ENCODE measurements around the gene SART3.
"Not testable (repeated sequence)": the region's sequence is repeated elsewhere in the genome, so short reads cannot be mapped to it uniquely, and the experiment has no call there.

SART3 gene

GRCh38 chr12:108510836-108511235 is 50.1 kb downstream of the SART3 start:
- no peak for DNase-seq
- intact Hi-C loops (cut with DNase I), result loop anchor here (5.0 to 10.0 kb wide), 3 partner anchors 526 to 826 kb away; partner anchors contain the start of gene PWP1

DNA sequence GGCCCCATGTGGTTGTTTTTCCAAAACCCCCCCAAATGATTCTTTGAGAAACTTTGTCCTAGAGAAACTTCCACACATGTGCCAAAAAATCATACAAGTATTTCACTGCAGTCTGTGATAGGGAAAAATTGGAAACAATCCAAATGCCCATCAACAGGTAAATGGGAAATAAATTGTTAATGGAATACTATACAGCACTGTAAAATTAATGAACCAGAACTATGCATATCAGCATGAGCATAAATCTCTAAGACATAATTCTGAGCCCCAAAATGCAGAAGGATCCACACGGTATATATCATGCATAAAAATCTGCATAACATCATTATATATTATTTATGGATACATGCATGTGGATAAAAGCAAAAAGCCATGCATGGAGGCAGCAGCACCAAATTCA is 51.2 kb downstream of the SART3 start:
- intact Hi-C loops (cut with DNase I), result loop anchor here (5.0 to 10.0 kb wide), 3 partner anchors 525 to 825 kb away; partner anchors contain the start of gene PWP1
- DNase-seq, result no peak

DNA sequence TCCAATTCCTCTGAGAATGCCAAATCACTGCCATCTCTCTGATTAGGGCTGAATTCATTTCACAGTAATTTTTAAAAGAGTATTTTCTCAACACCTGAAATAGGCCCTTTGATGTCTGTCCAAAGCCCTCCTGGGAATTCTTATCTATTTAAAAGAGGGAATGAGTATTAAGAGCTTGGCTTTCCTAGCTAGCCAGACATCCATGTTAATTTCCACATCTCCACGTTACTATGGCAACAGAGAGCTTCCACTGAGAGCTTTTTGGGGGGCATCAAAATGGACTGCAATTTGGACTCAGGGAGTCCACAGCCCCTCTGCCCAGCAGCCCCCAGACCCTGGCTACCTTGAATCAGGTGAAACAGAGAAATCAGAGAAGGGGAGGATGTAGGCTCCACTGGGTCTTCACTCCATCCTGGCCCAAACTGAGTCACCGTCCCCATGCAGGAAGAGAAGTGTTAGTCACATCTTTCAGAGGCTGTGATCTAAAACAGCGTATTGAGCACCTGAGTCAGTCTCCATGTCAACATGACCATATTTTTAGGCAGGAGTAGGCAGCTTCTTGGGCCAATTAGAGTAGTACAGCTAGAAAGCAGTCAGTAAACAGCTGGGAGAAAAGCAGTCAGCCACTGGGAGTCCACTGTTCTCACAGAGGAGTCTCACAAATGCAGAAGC is 52.9 kb downstream of the SART3 start:
- intact Hi-C loops (cut with DNase I), result no loop called here
- DNase-seq, result peak in 1 of 10 donors; percentile 13

DNA sequence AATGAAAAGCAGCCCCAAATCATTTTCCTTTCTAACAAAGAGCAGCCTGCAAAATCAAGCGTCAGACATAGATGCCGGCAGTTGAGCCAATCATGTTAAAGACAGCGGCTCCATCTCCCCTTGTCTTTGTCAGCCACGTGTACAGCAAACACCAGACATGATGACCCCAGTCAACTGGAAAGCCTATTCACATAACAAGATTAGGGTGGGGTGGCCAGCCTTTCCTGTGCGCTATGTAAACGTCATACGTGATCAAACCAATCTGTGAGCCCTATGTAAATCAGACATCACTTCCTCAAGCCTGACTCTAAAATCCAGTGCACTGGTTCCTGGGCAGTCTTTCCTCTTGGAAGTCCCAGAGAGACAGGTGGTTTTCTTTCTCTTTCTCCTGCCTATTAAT is 55.8 kb downstream of the SART3 start:
- intact Hi-C loops (cut with DNase I), result no loop called here
- no peak for DNase-seq

DNA sequence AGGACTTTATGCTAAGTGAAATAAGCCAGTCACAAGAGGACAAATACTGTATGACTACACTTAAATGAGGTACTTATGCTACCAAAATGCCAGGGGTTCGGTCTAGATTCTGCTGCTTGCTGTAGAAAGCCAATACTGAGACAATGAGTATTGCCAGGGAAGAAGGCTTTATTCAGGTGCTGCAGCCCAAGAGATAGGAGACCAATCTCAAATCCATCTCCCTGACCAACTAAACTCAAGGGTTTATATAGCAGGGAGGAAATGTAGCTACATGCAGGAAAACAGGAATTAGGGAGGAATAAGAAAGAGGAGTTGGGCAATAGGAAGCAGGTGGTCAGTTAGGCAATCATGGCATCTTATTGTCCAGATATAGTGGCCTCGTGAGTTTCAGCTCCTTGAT is 58.1 kb downstream of the SART3 start:
- intact Hi-C loops (cut with DNase I), result no loop called here
- no peak for DNase-seq

DNA sequence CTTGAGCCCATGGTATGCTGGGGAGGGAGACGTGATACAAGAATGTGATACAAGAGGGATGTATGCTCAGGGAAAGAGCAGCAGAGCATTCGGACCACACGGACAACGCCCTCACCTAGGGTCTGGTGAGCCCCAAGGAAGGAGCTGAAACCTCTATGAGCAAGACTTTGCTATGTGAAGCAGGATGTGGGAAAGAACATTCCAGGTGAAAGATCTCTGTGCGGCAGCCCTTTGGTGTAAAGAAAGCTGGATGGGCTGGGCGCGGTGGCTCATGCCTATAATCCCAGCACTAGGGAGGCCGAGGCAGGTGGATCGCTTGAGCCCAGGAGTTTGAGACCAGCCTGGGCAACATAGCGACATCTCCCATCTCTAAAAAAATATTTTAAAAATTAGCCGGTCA is 62.8 kb downstream of the SART3 start:
- intact Hi-C loops (cut with DNase I), result no loop called here
- DNase-seq, result no peak

GRCh38 chr12:108495823-108496579 is 65.0 kb downstream of the SART3 start:
- DNase-seq, result no peak
- intact Hi-C loops (cut with DNase I), result no loop called here

- intact Hi-C loops (cut with DNase I), result no loop called here
- DNase-seq, result no peak
Observed at GRCh38 chr12:108495054-108495453, 65.9 kb downstream of the SART3 start.

DNA sequence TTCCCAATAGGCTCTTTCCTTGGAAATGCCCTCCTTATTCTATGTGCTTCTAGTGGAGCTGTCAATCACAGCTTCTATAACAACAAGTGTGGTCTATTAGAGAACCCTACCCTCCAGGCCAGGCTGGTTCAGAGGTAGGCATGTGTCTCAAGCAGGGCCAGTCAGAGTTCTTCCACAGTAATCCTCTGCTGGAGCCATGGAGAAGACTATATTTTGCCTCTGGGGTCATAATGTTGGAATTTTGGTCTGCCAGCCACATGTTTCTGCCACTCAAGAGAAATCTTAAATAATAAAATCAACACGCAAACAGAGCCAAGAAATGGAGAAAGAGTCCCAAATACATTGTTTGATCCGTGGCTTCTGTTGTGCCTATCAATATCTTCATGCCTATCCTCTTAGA is 69.7 kb downstream of the SART3 start:
- intact Hi-C loops (cut with DNase I), result no loop called here

DNA sequence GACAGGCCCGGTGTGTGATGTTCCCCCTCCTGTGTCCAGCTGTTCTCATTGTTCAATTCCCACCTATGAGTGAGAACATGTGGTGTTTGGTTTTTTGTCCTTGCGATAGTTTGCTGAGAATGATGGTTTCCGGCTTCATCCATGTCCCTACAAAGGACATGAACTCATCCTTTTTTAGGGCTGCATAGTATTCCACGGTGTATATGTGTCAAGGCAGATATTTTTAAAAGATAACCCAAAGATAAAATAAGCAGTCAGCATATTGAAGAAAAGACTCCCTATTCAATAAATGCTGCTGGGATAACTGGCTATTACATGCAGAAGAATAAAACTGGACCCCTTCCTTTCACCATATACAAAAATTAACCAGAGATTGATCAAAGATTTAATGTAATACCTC is 73.9 kb downstream of the SART3 start:
- intact Hi-C loops (cut with DNase I); DNase-seq: not testable (repeated sequence)

More for the DNA sequence above, 69.7 kb downstream of the SART3 start:
- DNase-seq, result no peak

DNA sequence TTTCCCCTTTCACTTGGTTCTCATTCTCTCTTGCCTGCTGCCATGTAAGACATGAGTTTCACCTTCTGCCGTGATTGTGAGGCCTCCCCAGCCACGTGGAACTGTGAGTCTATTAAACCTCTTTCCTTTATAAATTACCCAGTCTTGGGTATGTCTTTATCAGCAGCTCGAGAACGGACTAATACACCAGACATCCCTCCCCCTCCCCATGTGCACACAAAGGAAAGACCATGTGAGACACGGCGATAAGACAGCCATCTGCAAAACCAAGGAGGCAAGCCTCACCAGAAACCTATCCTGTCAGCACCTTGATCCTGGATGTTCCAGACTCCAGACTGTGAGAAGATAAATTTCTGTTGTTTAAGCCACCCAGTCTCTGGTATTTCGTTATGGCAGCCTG is 75.6 kb downstream of the SART3 start:
- DNase-seq; intact Hi-C loops (cut with DNase I): not testable (repeated sequence)

DNA sequence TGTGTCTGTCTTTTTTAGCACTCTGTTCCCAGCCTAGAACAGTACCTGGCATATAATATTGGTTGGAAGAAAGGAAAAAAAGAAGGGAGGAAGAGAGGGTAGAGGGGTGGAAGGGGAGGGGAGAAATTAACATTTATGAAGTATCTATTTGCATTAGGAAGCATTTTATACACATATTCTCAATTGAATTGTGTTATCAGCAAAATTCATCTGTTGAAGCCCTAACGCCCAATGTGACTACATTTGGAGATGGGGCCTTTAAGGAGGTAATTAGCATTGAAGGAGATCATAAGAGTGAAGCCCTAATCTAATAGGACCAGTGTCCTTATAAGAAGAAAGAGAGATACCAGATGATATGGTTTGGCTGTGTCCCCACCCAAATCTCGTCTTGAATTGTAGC is 76.1 kb downstream of the SART3 start:
- no peak for DNase-seq
- intact Hi-C loops (cut with DNase I), result no loop called here

DNA sequence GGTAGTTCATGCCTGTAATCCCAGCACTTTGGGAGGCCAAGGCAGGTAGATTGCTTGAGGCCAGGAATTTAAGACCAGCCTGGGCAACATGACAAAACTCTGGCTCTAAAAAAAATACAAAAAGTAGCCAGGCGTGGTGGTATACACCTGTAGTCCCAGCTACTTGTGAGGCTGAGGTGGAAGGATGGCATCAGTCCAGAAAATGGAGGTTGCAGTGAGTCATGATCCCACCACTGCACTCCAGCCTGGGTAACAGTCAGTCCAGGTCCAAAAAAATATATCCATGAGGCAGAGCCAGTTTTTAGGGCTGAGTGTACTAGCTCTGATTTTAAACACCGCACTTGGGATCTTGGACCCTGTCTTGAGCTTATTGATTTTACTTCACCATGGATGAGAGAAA is 76.5 kb downstream of the SART3 start:
- no peak for DNase-seq
- intact Hi-C loops (cut with DNase I), result no loop called here

GRCh38 chr12:108483213-108484059 is 77.5 kb downstream of the SART3 start:
- intact Hi-C loops (cut with DNase I), result no loop called here
- no peak for DNase-seq

- intact Hi-C loops (cut with DNase I), result no loop called here
- DNase-seq, result no peak
Observed at GRCh38 chr12:108482717-108483212, 78.2 kb downstream of the SART3 start.

DNA sequence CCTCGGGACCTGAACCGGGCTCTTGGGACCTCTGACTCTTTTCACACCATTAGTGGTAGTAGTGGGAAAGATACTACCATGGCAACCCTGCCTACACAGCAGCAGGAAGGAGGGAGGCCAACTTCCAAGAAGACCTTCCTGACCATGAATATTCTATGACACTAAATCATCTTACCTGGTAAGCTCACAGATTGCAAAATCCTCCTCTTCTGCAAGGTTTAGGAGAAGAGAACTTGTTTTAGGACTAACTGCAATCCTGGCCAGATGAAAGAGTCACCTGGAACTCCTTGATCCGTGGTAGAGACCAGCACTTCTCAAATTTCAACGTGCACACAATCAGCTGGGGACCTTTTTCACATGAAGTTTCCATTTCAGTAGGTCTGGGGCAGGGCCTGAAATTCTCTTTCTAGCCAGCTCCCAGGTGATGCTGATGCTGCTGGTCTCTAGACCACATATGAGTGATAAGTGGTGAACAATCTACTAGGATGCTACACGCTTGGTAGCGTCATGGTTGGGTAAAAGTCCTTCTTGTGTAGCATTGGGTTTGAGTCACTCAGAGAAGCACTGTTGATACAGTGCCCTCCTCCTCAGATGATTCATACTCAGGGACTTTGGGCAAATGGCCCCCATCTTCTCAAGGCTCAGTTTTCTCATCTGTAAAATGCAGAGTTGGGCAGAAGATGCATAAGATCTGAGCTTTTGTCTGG is 81.5 kb downstream of the SART3 start:
- no peak for DNase-seq
- intact Hi-C loops (cut with DNase I), result no loop called here

GRCh38 chr12:108478611-108479206 is 82.3 kb downstream of the SART3 start:
- intact Hi-C loops (cut with DNase I), result no loop called here
- no peak for DNase-seq

DNA sequence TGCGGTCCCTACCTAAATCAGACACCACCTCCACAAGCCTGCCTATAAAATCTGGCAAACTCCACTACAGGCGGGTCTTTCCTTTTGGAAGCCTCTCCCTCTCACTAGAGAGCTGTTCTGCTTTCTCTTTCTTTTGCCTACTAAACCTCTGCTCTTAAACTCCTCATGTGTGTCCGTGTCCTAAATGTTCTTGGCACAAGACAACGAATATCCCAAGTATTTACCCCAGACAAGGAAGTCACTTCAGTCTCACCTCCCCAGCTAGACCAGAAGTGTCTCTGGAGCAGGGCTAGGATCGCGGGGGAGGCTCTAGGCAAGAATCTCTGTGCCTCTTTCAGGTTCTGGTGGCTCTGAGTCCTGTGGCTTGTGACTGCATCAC is 83.1 kb downstream of the SART3 start:
- DNase-seq, result no peak
- intact Hi-C loops (cut with DNase I), result no loop called here

- intact Hi-C loops (cut with DNase I), result no loop called here
- no peak for DNase-seq
Observed at GRCh38 chr12:108477055-108477880, 83.7 kb downstream of the SART3 start.
